Activated T-cell treated with anti-CD3 and anti-CD28 coated beads for 1 hour (primary cell): ENCODE data around the gene TENM3.

Source experiments
- DNase-seq: peaks from one replicate; pipeline ENCODE4 v3.0.0-alpha.2; 2020; ENCODE audit warnings: low read depth

TENM3 gene

GRCh38 chr4:182845618-182846017, 602.4 kb downstream of the TENM3 start:
- no peak for DNase-seq

- no peak for DNase-seq
Measured at GRCh38 chr4:182846036-182846435, 602.8 kb downstream of the TENM3 start.

- DNase-seq, result no peak
Measured at GRCh38 chr4:182847576-182848450, 604.6 kb downstream of the TENM3 start.

- DNase-seq, result no peak
Measured at GRCh38 chr4:182848685-182849084, 605.5 kb downstream of the TENM3 start.
